WERI-Rb-1 (cell line): ENCODE data around the gene TSPAN32.

Experiments
- DNase-seq: peaks from one replicate; pipeline ENCODE4 v3.0.0-alpha.2; 2020
- H3K27ac ChIP-seq: fragments of 250-450 bp; sonication (Bioruptor Pico); 2 replicates; pipeline ENCODE4 v1.5.1; 2020; ENCODE audit warnings: mild to moderate bottlenecking, moderate library complexity
- H3K27me3 ChIP-seq: fragments of 250-450 bp; sonication (Bioruptor Pico); 2 replicates; pipeline ENCODE4 v1.5.1; 2021; ENCODE audit warnings: mild to moderate bottlenecking, low read depth, moderate library complexity; ENCODE audit not compliant: insufficient read depth, severe bottlenecking
- H3K36me3 ChIP-seq: fragments of 250-450 bp; sonication (Bioruptor Pico); 2 replicates; pipeline ENCODE4 v1.5.1; 2020; ENCODE audit warnings: mild to moderate bottlenecking, moderate library complexity
- H3K4me3 ChIP-seq: 2 replicates; pipeline ENCODE4 v1.5.1; 2011; ENCODE audit warnings: low read depth, mild to moderate bottlenecking, control low read depth, low read length
- H3K9me3 ChIP-seq: fragments of 250-450 bp; sonication (Bioruptor Pico); 2 replicates; pipeline ENCODE4 v1.5.1; 2021; ENCODE audit warnings: mild to moderate bottlenecking, moderate library complexity; ENCODE audit not compliant: severe bottlenecking
- TF ChIP-seq, protein P1 (sequence below): IDR thresholded peaks from 2 replicates; pipeline ENCODE4 v1.5.1; 2011; ENCODE audit warnings: low read depth, mild to moderate bottlenecking, control low read depth, inconsistent platforms, low read length

TSPAN32 gene

DNA sequence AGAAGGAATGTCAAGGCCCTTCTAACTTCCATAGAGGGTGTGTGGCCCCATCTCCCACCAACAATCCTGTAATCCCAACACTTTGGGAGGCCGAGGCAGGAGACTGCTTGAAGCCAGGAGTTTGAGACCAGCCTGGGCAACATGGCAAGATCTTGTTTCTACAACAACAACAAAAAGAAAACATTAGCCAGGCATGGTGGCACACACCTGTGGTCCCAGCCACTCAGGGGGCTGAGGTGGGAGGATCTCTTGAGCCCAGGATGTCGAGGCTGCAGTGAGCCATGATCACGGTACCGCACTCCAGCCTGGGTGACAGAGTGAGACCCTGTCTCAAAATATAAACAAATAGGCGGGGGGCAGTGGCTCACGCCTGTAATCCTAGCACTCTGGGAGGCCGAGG is 16.9 kb downstream of the TSPAN32 start:
- Histone ChIP-seq H3K27me3 (peaks cover 22% of the 10 kb centered on the region), H3K9me3 (no peaks in the 10 kb centered on the region), H3K4me3 (no peak overlapping the region), H3K27ac (no peak overlapping the region), H3K36me3 (no peaks in the 10 kb centered on the region)
- no peak for DNase-seq
- TF ChIP-seq, protein P1, sequence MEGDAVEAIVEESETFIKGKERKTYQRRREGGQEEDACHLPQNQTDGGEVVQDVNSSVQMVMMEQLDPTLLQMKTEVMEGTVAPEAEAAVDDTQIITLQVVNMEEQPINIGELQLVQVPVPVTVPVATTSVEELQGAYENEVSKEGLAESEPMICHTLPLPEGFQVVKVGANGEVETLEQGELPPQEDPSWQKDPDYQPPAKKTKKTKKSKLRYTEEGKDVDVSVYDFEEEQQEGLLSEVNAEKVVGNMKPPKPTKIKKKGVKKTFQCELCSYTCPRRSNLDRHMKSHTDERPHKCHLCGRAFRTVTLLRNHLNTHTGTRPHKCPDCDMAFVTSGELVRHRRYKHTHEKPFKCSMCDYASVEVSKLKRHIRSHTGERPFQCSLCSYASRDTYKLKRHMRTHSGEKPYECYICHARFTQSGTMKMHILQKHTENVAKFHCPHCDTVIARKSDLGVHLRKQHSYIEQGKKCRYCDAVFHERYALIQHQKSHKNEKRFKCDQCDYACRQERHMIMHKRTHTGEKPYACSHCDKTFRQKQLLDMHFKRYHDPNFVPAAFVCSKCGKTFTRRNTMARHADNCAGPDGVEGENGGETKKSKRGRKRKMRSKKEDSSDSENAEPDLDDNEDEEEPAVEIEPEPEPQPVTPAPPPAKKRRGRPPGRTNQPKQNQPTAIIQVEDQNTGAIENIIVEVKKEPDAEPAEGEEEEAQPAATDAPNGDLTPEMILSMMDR, result no peak

DNA sequence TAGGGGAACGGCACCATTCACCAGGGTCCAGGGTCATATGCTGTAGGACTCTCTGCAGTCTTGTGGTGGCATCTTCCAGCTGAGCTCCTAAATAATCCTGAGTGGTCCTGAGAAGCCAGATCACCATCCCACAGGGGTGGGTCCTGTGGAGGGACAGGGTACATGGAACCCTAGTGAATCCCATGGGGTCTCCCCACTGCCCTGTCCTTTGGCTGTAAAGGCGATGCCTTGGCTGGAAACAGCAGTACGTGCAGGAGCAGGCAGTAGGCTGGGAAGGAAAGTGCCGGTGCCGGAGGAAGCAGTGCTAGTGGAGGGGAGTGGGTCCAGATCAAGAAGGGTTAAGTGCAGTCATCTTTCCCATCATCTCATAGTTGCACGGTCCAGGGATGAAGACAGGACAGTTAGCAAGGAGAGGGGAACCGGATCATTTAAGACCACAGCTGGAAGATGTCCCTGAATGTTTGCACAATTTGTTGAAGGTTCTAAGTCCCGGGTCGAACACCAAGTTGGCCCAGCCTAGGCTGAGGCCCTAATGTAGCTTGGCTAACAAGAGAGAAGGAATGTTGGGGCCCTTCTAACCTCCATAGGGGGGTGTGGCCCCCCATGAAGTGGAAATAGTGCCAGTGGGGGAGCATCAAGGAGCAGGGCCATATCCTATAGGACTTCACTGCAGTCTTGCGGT is 18.1 kb downstream of the TSPAN32 start:
- Histone ChIP-seq H3K36me3 (no peaks in the 10 kb centered on the region), H3K9me3 (no peaks in the 10 kb centered on the region), H3K27me3 (peaks cover 22% of the 10 kb centered on the region), H3K27ac (no peak overlapping the region), H3K4me3 (no peak overlapping the region)
- DNase-seq, result no peak
- TF ChIP-seq, protein P1, result no peak

DNA sequence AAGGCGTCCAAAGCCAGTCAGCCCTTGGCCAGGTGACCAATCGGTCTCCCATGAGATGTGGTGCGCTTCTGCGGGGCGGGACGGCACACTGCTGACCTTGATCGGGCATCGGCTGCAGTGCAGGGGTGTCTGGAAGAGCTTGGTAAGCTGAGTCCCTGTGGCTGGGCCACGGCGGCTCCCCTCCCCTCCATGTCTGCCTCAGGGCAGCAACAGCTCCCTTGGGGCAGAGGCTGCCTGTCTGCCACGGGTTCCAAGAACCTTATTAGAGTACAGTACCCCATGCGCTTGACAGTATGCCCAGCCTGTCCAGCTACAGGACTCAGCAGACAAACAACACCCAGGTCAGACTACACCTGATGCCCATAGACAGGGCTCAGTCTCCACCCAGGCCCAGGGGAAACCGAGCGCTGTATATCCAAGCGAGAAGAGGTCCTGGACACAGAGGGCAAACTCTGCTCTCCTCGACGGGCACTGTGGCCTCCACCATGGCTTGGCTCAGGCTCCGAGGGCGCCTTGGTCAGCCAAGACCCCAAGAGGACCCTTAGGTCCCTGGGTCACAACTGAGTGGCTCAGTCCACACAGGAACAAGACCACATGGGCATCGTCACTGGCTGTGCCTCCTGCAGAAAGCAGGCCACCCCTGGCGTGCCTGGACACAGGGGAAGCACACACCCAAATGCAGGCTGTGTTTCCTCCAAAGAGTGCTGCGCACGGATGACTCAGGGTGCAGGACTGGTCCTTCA is 18.9 kb downstream of the TSPAN32 start:
- no peaks in the 10 kb centered on the region for H3K36me3 ChIP-seq
- TF ChIP-seq, protein P1, result no peak
- DNase-seq, result no peak
- H3K9me3 ChIP-seq, result no peaks in the 10 kb centered on the region
- peaks cover 22% of the 10 kb centered on the region for H3K27me3 ChIP-seq
- no peak overlapping the region for H3K27ac ChIP-seq
- H3K4me3 ChIP-seq, result no peak overlapping the region

DNA sequence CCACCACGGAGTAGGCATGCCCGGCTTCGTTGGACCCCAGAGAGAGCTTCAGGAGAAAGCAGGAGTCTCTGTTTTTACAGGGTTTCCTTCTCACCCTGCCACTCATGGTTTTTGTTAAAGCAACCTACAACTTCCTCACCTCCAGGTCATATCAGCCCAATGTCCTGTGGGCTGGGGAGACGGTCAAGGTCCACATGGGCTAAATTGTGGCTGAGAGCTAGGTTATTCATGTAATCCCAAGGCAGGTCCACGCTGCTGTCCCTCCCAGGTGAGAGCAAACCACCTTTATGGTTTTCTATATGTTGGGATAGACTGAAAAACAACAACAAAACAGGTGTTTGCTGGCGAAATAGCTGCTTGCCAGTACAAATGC is 19.5 kb downstream of the TSPAN32 start:
- H3K27me3 ChIP-seq, result peaks cover 22% of the 10 kb centered on the region
- DNase-seq, result no peak
- no peak overlapping the region for H3K4me3 ChIP-seq
- TF ChIP-seq, protein P1, result no peak
- no peak overlapping the region for H3K27ac ChIP-seq
- no peaks in the 10 kb centered on the region for H3K9me3 ChIP-seq
- H3K36me3 ChIP-seq, result no peaks in the 10 kb centered on the region

DNA sequence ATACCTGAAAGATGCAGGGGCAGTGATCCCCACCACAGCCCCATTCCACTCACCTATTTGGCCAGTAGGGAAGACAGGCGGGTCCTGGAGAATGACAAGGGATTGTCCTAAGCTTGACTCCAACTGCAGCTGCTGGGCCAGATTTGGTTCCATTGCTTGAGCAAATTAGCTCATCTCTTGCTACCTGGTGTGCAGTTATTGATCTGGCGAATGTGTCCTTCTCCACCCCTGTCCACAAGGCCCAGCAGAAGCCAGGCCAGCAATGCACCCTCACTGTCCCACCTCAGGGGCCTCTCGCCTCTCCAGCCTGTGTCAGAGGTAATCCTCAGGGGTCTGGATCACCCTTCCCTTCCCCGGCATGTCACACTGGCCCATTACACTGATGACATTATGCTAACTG is 23.3 kb downstream of the TSPAN32 start:
- TF ChIP-seq, protein P1, result no peak
- Histone ChIP-seq H3K4me3 (no peak overlapping the region), H3K27ac (no peak overlapping the region), H3K27me3 (peaks cover 4% of the 10 kb centered on the region), H3K9me3 (no peaks in the 10 kb centered on the region), H3K36me3 (no peaks in the 10 kb centered on the region)
- DNase-seq, result no peak

DNA sequence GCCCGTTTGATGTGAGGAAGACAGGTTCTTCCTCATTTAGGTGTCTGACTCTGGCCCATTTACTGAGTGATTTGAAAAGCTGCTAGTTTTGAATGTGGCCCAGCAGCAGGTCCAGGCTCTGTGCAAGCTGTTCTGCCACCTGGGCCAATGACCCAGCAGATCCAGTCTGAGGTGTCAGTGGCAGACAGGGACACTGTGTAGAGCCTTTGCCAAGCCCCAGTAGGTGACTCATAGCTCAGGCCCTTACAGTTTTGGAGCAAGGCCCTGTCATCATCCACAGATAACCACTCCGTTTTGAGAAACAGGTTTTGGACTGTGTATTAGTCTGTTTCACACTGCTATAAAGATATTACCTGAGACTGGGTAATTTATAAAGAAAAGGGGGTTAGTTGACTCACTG is 23.9 kb downstream of the TSPAN32 start:
- DNase-seq, result no peak
- H3K36me3 ChIP-seq, result no peaks in the 10 kb centered on the region
- no peak overlapping the region for H3K4me3 ChIP-seq
- H3K27me3 ChIP-seq, result peaks cover 3% of the 10 kb centered on the region
- TF ChIP-seq, protein P1, result no peak
- peaks cover under 1% of the 10 kb centered on the region for H3K9me3 ChIP-seq
- H3K27ac ChIP-seq, result no peak overlapping the region
